GM18507 (cell line): ENCODE measurements around the gene LRRFIP2.
"Not testable (repeated sequence)": the region's sequence is repeated elsewhere in the genome, so short reads cannot be mapped to it uniquely, and the experiment has no call there.

Experiments used
- DNase-seq: peaks from one replicate; pipeline ENCODE4 v3.0.0; 2011; ENCODE audit warnings: low read depth; ENCODE audit not compliant: insufficient read length; ENCODE audit errors: extremely low spot score
- FAIRE-seq: peaks from 2 replicates; lab custom pipeline; 2011; peaks lifted over from hg19 to GRCh38; lab: Jason Lieb, UNC

Gene LRRFIP2

DNA sequence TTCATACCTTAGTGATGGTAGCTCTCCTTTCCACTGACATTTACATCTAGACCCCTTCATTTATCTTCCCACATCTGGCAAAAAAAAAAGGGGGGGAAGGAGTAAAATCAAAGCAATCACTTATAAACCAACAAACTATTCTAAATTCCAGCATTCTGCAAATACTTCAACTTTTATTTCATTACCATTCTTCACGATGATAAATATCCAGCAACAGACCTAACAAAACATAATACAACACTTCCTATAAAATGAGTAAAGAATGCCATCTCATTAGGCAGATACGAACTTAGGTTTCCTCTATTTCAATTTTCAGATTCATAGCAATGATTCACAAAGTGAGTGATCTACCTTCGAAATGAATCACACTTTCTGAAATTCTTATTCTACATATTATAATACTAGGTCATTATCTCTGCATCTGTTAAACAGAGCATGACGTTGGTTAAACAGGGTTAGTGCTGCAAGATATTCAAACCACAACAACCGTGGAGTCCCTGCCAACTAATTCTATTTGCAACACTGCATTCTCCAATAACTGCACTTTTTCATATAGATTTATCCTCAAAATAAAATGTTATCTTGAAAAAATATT lies at the start of gene LRRFIP2:
LRRFIP2 (minus strand) TSS at position 51 of the 595 bp plus-strand sequence. CDS start 25,599 bp downstream, outside the sequence.
- FAIRE-seq, result peak; percentile 78
- DNase-seq, result no peak

DNA sequence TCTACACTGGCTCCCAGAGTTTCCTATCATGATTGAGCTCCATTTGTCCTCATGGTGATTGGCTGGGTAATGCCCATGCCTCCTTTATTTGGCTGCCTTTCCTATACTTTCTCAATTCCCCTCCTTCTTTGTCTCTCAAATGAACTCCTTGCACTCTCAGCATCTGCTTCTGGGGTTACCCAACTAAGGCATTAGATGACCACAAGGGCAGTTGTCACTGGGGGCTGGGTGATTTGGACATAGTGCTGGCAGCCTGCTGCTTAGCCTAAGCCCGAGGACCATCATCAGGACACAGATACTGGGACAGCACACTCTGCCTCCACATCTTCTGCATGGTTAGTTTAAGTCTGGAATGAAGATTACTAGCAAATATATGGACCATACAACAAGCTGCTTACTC lies 49.2 kb upstream of the LRRFIP2 start:
- DNase-seq, result no peak
- no peak for FAIRE-seq

- no peak for FAIRE-seq
- no peak for DNase-seq
Measured at GRCh38 chr3:37223141-37223558, 48.8 kb upstream of the LRRFIP2 start.

DNA sequence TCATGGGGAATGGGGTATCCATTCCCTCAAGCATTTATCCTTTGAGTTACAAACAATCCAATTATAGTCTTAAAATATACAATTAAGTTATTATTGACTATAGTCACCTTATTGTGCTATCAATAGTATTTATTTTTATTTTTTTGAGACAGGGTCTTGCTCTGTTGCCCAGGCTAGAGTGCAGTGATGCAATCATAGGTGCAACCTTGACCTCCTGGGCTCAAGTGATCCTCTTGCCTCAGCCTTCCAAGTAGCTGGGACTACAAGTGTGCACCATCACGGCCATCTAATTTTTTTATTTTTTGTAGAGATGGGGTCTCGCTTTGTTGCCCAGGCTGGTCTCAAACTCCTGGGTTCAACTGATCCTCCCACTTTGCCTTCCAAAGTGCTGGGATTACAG lies 48.2 kb upstream of the LRRFIP2 start:
- DNase-seq, FAIRE-seq: not testable (repeated sequence)

DNA sequence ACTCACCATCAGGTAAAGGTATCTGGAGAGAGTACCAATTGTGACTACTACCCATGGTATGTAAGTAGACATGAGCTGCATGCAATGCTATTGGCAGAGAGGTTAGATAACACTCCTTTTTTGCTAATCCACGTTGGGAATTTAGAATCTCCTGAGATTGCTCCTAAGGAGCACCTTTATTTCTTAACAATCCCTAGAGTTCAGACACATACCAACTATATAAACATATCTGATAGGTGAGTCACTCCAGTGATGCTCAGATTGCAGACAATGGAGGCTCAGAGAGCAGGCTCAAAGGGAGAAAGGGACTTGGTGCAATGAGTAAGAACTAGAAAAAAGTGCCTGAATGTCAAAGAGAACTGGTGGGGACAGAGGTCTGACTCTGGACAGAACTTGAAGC lies 47.0 kb upstream of the LRRFIP2 start:
- FAIRE-seq (no peak), DNase-seq (no peak)

DNA sequence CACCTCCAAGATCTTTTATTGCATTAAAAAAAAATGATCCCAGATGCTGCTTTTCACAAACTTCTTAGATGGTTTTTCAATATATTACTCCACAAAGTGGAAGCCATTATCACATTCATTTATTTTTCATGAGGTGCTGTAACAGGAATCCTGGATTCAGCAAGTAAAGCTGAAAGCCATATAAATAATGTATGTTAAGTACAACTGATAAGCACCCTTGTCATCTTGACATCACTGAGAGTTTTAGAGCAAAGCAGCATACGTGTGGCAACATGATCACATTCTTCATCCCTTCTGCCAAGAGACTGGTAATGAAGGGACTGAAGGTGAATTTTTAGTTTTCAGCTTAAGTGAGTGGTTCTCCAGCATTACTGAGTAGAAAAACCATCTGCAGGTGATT lies 44.9 kb upstream of the LRRFIP2 start:
- DNase-seq, result no peak
- no peak for FAIRE-seq

DNA sequence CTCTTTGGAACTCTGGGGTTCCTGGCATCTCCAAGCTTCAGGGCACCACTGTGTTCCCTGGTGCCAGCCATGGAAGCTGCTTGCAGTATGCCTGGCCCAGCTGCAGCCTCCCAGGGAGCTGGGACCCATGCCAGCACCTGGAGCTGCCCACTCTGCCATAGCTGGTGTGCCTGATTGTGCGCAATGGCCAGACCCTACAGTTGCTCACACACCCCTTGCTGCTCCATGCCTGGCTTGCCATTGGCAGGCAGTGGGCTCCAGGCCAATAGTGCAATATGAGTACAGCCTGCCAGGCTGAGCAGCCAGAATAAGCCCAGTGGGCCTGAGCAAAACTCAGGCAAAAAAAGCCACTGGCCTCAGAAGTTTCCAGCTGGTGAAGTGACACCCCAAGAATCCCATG lies 43.8 kb upstream of the LRRFIP2 start:
- FAIRE-seq (no peak), DNase-seq (no peak)

DNA sequence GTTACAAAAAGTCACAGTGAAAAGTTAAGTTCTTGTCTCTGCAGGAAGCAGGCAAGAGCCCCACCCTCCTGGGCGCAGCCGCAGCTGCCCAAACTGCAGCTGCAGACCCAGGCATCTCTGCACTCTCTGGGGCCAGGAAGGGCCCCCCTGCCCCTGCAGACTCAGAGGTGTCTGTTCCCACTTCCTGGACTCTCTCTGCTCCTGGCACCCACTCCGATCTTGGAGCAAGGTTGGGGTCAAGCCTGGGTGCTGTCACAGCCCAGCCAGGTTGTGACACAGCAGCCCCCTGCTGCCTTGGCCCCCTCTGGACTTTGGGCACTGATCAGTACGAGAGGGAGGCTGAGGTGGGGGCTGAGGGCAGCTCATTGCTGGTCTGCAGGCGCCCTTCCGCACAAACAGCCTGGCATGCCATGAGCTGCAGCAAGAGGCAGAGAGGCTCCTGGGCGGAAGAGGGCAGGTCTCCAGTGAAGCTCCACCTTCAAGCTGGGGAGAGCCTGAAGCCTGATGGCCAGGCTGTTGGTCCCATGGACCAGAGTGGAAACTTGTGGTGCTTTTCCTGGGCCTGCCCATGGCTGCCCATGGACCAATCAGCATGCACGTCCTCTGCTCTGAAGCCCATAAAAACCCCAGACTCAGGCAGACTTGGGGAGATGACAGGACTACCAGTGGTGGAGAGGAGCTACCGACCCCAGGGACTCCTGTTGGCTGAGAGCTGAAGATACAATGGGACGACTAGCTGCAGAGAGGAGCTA lies 42.9 kb upstream of the LRRFIP2 start:
- no peak for FAIRE-seq
- no peak for DNase-seq

DNA sequence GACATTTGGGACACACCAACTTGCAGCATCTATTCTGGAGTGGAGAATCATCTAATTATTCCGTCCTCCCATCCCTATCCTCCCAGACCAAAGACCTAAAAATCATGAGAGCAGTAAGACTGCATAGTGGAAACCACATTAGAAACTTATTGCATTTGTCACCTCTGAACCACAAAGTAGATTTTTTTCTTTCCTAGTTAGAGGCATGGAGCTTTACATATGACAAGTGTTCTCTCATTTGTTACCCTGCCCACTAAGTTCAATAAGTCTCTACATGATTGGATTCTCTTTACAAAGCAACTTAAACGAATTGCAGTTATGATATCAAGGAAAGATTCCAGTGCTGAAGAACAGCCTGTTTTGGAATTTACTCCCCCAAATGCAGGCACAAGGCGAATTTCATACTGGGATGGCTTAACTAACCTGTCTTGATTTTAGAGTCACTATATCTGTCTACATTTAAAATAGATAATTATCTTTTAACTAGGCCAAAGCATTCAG lies 42.3 kb upstream of the LRRFIP2 start:
- FAIRE-seq (no peak), DNase-seq (no peak)

DNA sequence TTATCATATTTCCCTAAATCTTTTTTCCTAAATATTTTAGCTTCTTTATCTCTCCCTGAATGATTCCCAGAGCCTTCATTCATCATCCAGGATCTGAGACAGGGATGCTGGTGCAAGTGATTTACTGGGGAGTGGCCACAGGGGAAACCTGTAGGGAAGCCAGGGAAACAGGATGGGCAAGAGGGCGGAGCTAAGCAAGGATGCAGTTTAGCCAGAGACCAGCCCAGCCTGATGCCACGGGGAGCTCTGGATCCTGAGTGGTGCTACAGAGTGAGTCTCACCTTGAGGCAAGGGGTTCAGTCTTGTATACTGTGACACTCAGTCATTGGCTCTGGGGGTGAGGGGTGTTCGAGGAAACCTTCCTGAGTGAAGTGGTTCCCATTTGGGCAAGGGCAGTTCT lies 39.7 kb upstream of the LRRFIP2 start:
- FAIRE-seq (no peak), DNase-seq (no peak)

- FAIRE-seq (no peak), DNase-seq (no peak)
Measured at GRCh38 chr3:37210230-37210629, 35.8 kb upstream of the LRRFIP2 start.

- DNase-seq, FAIRE-seq: not testable (repeated sequence)
Measured at GRCh38 chr3:37208576-37208975, 34.2 kb upstream of the LRRFIP2 start.

GRCh38 chr3:37208008-37208407 lies 33.6 kb upstream of the LRRFIP2 start:
- not testable (repeated sequence) for FAIRE-seq

GRCh38 chr3:37206041-37206440 lies 31.7 kb upstream of the LRRFIP2 start:
- not testable (repeated sequence) for FAIRE-seq, DNase-seq

More at GRCh38 chr3:37208008-37208407, 33.6 kb upstream of the LRRFIP2 start:
- not testable (repeated sequence) for DNase-seq

GRCh38 chr3:37204314-37204713 lies 29.9 kb upstream of the LRRFIP2 start:
- no peak for DNase-seq
- FAIRE-seq, result no peak

GRCh38 chr3:37202035-37202434 lies 27.7 kb upstream of the LRRFIP2 start:
- FAIRE-seq (no peak), DNase-seq (no peak)

DNA sequence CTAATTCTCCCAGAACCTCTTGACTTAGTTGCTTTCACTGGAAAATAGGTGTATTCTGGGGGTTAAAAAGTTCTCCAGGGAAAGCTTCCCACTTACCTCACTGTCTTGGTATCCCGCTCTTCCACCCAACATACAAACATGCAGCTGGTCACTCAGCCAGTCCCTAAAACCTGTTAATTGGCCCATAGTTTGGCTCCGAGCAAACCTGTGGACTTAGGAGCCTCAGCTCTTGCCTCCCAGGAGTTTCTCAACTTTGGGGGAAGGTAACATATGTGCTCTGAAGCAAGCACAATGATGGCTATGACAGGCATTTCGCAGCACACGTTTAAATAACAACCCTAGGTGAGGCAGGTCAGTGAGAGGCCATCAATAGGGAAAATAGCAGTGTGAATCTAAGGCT lies 25.8 kb upstream of the LRRFIP2 start:
- no peak for FAIRE-seq

DNA sequence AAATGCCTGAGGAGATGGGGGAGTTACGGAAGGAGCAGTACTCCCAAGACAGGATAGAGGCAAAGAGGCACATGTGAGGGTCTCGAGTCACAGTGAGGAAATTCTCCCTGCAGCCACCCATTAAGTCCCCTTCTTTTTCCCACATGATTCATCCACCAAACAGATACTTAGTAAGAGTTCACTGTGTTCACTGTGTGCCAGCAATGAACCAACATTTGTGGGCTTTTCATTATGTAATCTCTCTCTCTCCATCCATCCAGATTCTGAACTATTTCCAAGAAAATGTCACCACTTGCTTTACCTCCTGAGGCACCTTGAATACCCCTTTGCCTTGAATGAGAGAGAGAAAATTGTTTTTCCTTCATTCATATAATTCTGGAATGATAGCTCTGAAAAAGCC lies 24.6 kb upstream of the LRRFIP2 start:
- FAIRE-seq (no peak), DNase-seq (no peak)

More for the DNA sequence above, 25.8 kb upstream of the LRRFIP2 start:
- no peak for DNase-seq

DNA sequence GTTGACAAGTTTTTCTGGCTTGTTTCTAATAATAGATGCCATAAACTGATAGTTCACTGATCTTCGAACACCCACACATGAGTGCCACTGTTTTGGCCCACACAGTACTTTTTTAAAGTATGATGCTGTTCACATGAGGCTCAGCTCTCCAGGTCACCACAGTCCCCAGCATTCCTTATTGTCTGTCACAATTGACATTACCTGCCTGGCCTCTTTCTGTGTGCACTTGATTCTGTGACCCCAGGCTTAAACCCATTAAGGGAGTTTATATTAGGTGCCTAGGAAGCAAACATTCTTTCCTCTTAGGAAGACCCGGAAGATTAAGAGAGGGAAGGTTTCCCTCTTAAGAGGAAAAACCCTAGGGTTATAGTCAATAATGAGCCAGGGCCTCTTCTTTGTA lies 24.2 kb upstream of the LRRFIP2 start:
- no peak for FAIRE-seq
- no peak for DNase-seq

DNA sequence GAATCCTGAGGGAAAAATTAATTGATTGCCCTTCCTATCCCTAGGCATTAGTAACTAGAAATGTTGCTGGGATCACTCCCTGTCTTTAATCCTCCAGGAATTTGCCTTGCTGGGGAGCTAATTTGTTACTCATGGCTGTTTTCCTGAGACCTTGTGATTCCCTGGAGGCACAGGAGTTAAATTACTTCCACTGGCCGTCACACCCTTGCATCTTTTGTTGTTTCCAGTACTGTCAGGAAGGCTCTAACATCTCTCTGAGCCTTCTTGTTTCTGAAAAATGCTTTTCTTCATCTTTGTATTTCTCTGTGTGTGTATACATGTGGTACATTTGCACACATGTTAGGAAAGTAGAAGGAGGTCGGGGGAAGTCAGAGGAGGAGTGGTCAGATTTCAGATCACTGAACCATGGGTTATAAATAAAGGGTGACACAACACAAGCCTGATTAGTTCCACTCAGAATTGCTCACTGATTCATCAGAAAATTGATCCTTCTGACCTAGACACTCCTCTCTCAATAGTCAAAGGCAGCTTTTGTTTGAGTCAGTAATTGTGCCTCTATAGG lies 23.5 kb upstream of the LRRFIP2 start:
- FAIRE-seq, result no peak

GRCh38 chr3:37194533-37194932 lies 20.2 kb upstream of the LRRFIP2 start:
- DNase-seq (no peak), FAIRE-seq (no peak)

More for the DNA sequence above, 23.5 kb upstream of the LRRFIP2 start:
- no peak for DNase-seq
